ENCODE measurements around the gene ABHD1.
"Not testable (repeated sequence)": the region's sequence is repeated elsewhere in the genome, so short reads cannot be mapped to it uniquely, and the experiment has no call there.

Gene ABHD1

GRCh38 chr2:27109083-27109482 lies 14.5 kb upstream of the ABHD1 start:
- DNase-seq (ENCODE audit: low read depth in 2 of 2): no peak

- not testable (repeated sequence) for DNase-seq (ENCODE audit: low read depth in 2 of 2)
These were observed 12.8 kb upstream of the ABHD1 start for GRCh38 chr2:27110603-27111352.

GRCh38 chr2:27111392-27112078 lies 12.1 kb upstream of the ABHD1 start:
- not testable (repeated sequence) for DNase-seq (ENCODE audit: low read depth in 2 of 2)

- no peak for DNase-seq (ENCODE audit: low read depth in 2 of 2)
These were observed 8.1 kb upstream of the ABHD1 start for GRCh38 chr2:27115519-27115918.

GRCh38 chr2:27117995-27118524 lies 5.6 kb upstream of the ABHD1 start:
- no peak for DNase-seq (ENCODE audit: low read depth in 2 of 2)

GRCh38 chr2:27118525-27119329 lies 4.9 kb upstream of the ABHD1 start, which contains the start of gene CGREF1:
CGREF1 (minus strand) TSS chr2:27119128; CDS start chr2:27104366, 14,762 bp downstream.
- no peak for DNase-seq (ENCODE audit: low read depth in 2 of 2)

- DNase-seq (ENCODE audit: low read depth in 2 of 2): not testable (repeated sequence)
These were observed 4.3 kb upstream of the ABHD1 start for GRCh38 chr2:27119330-27119670.

- DNase-seq (ENCODE audit: low read depth in 2 of 2): no peak
These were observed 1.7 kb upstream of the ABHD1 start for GRCh38 chr2:27121906-27122305.

- no peak for DNase-seq (ENCODE audit: low read depth in 2 of 2)
These were observed 824 bp upstream of the ABHD1 start for GRCh38 chr2:27122791-27123190.

GRCh38 chr2:27125104-27125503 lies 1.5 kb downstream of the ABHD1 start:
- DNase-seq (ENCODE audit: low read depth in 2 of 2): no peak

- no peak for DNase-seq (ENCODE audit: low read depth in 2 of 2)
These were observed 2.7 kb downstream of the ABHD1 start for GRCh38 chr2:27126252-27126710.

- no peak for DNase-seq (ENCODE audit: low read depth in 2 of 2)
These were observed 4.5 kb downstream of the ABHD1 start for GRCh38 chr2:27127883-27128667.

- no peak for DNase-seq (ENCODE audit: low read depth in 2 of 2)
These were observed 5.3 kb downstream of the ABHD1 start for GRCh38 chr2:27128668-27129571.

- no peak for DNase-seq (ENCODE audit: low read depth in 2 of 2)
These were observed 6.8 kb downstream of the ABHD1 start for GRCh38 chr2:27130396-27130795.

- DNase-seq (ENCODE audit: low read depth in 2 of 2): no peak
These were observed 7.8 kb downstream of the ABHD1 start for GRCh38 chr2:27131429-27131828.

- peak in 1 of 2 donors; percentile 15 for DNase-seq (ENCODE audit: low read depth in 2 of 2)
These were observed 9.7 kb downstream of the ABHD1 start for GRCh38 chr2:27133195-27133875.

GRCh38 chr2:27133905-27134780 lies 10.5 kb downstream of the ABHD1 start, which contains the start of gene PREB:
PREB (minus strand) TSS chr2:27134636; CDS start chr2:27134421, 215 bp downstream.
- peak; percentile 99 for DNase-seq (ENCODE audit: low read depth in 2 of 2)

- no peak for DNase-seq (ENCODE audit: low read depth in 2 of 2)
These were observed 11.3 kb downstream of the ABHD1 start for GRCh38 chr2:27134781-27135477.
